ENCODE data around the gene CYP2A6. TPM values are rescaled to one million over a fixed set of nuclear protein-coding genes. Genes with fewer than 3 reads are reported as not detected.

The CYP2A6 gene
- total and polyA plus RNA-seq, 2 of the 4 experiments (the other 2 are of a cell fraction), result not detected

GRCh38 chr19:40896418-40896796 is 46.2 kb upstream of the CYP2A6 start:
- Histone ChIP-seq H4K91ac (ENCODE audit: insufficient read depth, low read depth, low read length) (no peak overlapping the region), H3K27ac (ENCODE audit: insufficient read depth, low read length) (no peak overlapping the region), H2BK5ac (ENCODE audit: low read depth, low read length, poor library complexity, severe bottlenecking) (no peak overlapping the region), H3K4me2 (ENCODE audit: low read depth, low read length) (no peak overlapping the region), H2AK5ac (ENCODE audit: low read depth, low read length) (no peak overlapping the region), H3K27me3 (ENCODE audit: control insufficient read depth, insufficient read depth, low read length) (peaks cover 2% of the 10 kb centered on the region; the same call in 1 of the 2 replicates), H3K79me1 (ENCODE audit: low read depth in 1 of 2, low read length in 2 of 2) (no peaks in the 10 kb centered on the region), H3K4me3 (ENCODE audit: insufficient read depth, low read depth, low read length) (no peak overlapping the region), H2AFZ (replicated peaks; ENCODE audit: low read length, poor library complexity) (no peak overlapping the region), H2BK20ac (ENCODE audit: low read depth, low read length) (no peak overlapping the region), H3K56ac (ENCODE audit: extremely low read depth, insufficient read depth, low read length) (no peak overlapping the region), H2BK120ac (ENCODE audit: low read depth, low read length) (no peak overlapping the region), H3K4me1 (ENCODE audit: control insufficient read depth, insufficient read depth, low read length) (no peaks in the 10 kb centered on the region), H3K23ac (ENCODE audit: low read depth, low read length) (no peak overlapping the region), H3K9ac (ENCODE audit: low read depth, low read length) (no peak overlapping the region), H3K14ac (replicated peaks; ENCODE audit: low read depth, low read length) (no peak overlapping the region), H3K9me1 (ENCODE audit: insufficient read depth, low read length) (no peaks in the 10 kb centered on the region), H2BK15ac (ENCODE audit: low read depth, low read length) (no peak overlapping the region), H4K5ac (ENCODE audit: low read depth, low read length) (no peak overlapping the region), H4K8ac (ENCODE audit: low read depth in 2 of 2, low read length in 2 of 2) (no peak overlapping the region), H3K9me3 (ENCODE audit: control insufficient read depth, insufficient read depth, low read length) (no peaks in the 10 kb centered on the region), H4K20me1 (ENCODE audit: insufficient read depth, low read length) (no peaks in the 10 kb centered on the region), H3K36me3 (ENCODE audit: control insufficient read depth, insufficient read depth, low read length) (no peaks in the 10 kb centered on the region), H3K18ac (ENCODE audit: low read depth, low read length) (no peak overlapping the region), H3K4ac (ENCODE audit: low read depth, low read length) (no peak overlapping the region), H2AK9ac (replicated peaks; ENCODE audit: low read depth, low read length, poor library complexity) (no peak overlapping the region)
- WGBS, 2 experiments (ENCODE audit: extremely low coverage in 2 of 2, insufficient read length in 1 of 2), result 89% methylated on average over 3 of the region's 5 CpGs; no CpG with 5 or more reads in 1 of the 2 experiments
- ATAC-seq (ENCODE audit: low read depth), result no peak
- intact Hi-C loops (cut with micrococcal nuclease), result no loop called here
- dilution Hi-C loops (cut with HindIII; ENCODE audit: low sequenced_read_pairs, unreplicated experiment), result no loop called here
- ChIA-PET POLR2A (ENCODE audit: unreplicated experiment) (no interaction called here), CTCF (no interaction called here)
- no peak for DNase-seq
- no TSS peak for BruUV-seq (replicated peaks)
- in situ Hi-C loops (cut with MboI; ENCODE audit: low sequenced_read_pairs), result no loop called here
- no peak for TF ChIP-seq SMC3 (IDR thresholded peaks at IDR 0.05; ENCODE audit: low read depth, low read length)
- TF ChIP-seq RAD21 (IDR thresholded peaks at IDR 0.05; ENCODE audit: low read length), result no peak
- no peak for TF ChIP-seq NFE2L2 (IDR thresholded peaks at IDR 0.05; ENCODE audit: low read depth, low read length)
- no peak for TF ChIP-seq RCOR1 (IDR thresholded peaks at IDR 0.05; ENCODE audit: insufficient replicate concordance, low read length)
- no peak for TF ChIP-seq BHLHE40 (IDR thresholded peaks at IDR 0.05; ENCODE audit: low read depth, low read length)
- TF ChIP-seq CHD1 (IDR thresholded peaks at IDR 0.05; ENCODE audit: low read depth, low read length), result no peak
- TF ChIP-seq CTCF (conservative IDR thresholded peaks at IDR 0.05; ENCODE audit: low read depth, low read length), result no peak
- TF ChIP-seq USF2 (IDR thresholded peaks at IDR 0.05; ENCODE audit: low read depth, low read length), result no peak
- no peak for TF ChIP-seq FOS (IDR thresholded peaks at IDR 0.05; ENCODE audit: low read depth, low read length)
- no peak for TF ChIP-seq MAZ (IDR thresholded peaks at IDR 0.05; ENCODE audit: borderline replicate concordance, low read depth, low read length)
- TF ChIP-seq MAFK (IDR thresholded peaks at IDR 0.05; ENCODE audit: low read depth, low read length), result no peak
- no peak for TF ChIP-seq POLR2A (IDR thresholded peaks at IDR 0.05; ENCODE audit: low read depth, low read length)

All from IMR-90 (cell line).